Measurements from ENCODE around the gene LRRC40.
"Not testable (repeated sequence)": the region's sequence is repeated elsewhere in the genome, so short reads cannot be mapped to it uniquely, and the experiment has no call there.

LRRC40 gene

GRCh38 chr1:70205434-70206118 lies at the start of gene LRRC40:
Gene LRRC40 (minus strand): TSS chr1:70205579. CDS start chr1:70205540, 39 bp downstream.
- DNase-seq = peak; percentile 96

- no peak for DNase-seq
Measured at GRCh38 chr1:70248729-70249128, 43.4 kb upstream of the LRRC40 start.

- DNase-seq = no peak
Measured at GRCh38 chr1:70247768-70248167, 42.4 kb upstream of the LRRC40 start.

GRCh38 chr1:70247122-70247521 lies 41.7 kb upstream of the LRRC40 start:
- DNase-seq = no peak

GRCh38 chr1:70239940-70240339 lies 34.6 kb upstream of the LRRC40 start:
- no peak for DNase-seq

- no peak for DNase-seq
Measured at GRCh38 chr1:70234733-70235132, 29.4 kb upstream of the LRRC40 start.

GRCh38 chr1:70231475-70231874 lies 26.1 kb upstream of the LRRC40 start:
- no peak for DNase-seq

GRCh38 chr1:70228670-70229069 lies 23.3 kb upstream of the LRRC40 start:
- DNase-seq = no peak

- DNase-seq = no peak
Measured at GRCh38 chr1:70227439-70227838, 22.1 kb upstream of the LRRC40 start.

GRCh38 chr1:70224954-70225353 lies 19.6 kb upstream of the LRRC40 start:
- no peak for DNase-seq

GRCh38 chr1:70222716-70223235 lies 17.4 kb upstream of the LRRC40 start:
- DNase-seq = no peak

GRCh38 chr1:70221238-70222121 lies 16.1 kb upstream of the LRRC40 start, which contains the start of gene SRSF11:
Gene SRSF11 (plus strand): TSS chr1:70221380. CDS start chr1:70221637, 257 bp downstream.
- peak; percentile 98 for DNase-seq

GRCh38 chr1:70220517-70221237 lies 15.3 kb upstream of the LRRC40 start:
- DNase-seq = no peak

- no peak for DNase-seq
Measured at GRCh38 chr1:70220015-70220414, 14.6 kb upstream of the LRRC40 start.

GRCh38 chr1:70211541-70211940 lies 6.2 kb upstream of the LRRC40 start:
- DNase-seq = no peak

- no peak for DNase-seq
Measured at GRCh38 chr1:70210820-70211219, 5.4 kb upstream of the LRRC40 start.

GRCh38 chr1:70208292-70208691 lies 2.9 kb upstream of the LRRC40 start:
- no peak for DNase-seq

- DNase-seq = no peak
Measured at GRCh38 chr1:70207492-70207891, 2.1 kb upstream of the LRRC40 start.

GRCh38 chr1:70206833-70207232 lies 1.5 kb upstream of the LRRC40 start:
- DNase-seq = not testable (repeated sequence)

- no peak for DNase-seq
Measured at GRCh38 chr1:70205071-70205433, 327 bp downstream of the LRRC40 start.

GRCh38 chr1:70204600-70204999 lies 779 bp downstream of the LRRC40 start:
- DNase-seq = no peak

- no peak for DNase-seq
Measured at GRCh38 chr1:70204139-70204538, 1.2 kb downstream of the LRRC40 start.

- no peak for DNase-seq
Measured at GRCh38 chr1:70202173-70202758, 3.1 kb downstream of the LRRC40 start.

Measured in activated CD4-positive, alpha-beta T cell treated with anti-CD3 and anti-CD28 coated beads, Interleukin-2, amount 50 U/mL, for 48 hours (primary cell).